HG03378 (cell line): ENCODE results near the gene CNEP1R1.

Experiments
- ATAC-seq: cut with Tn5 transposase; IDR thresholded peaks from one replicate; pipeline ENCODE4 v1.9.1; 2021; ENCODE audit warnings: mild to moderate bottlenecking, moderate library complexity; ENCODE audit not compliant: unreplicated experiment

Gene CNEP1R1

GRCh38 chr16:50015631-50016030 lies 9.4 kb upstream of the CNEP1R1 start:
- no peak for ATAC-seq

GRCh38 chr16:50017553-50017952 lies 7.5 kb upstream of the CNEP1R1 start:
- no peak for ATAC-seq

- ATAC-seq: no peak
Measured at GRCh38 chr16:50021544-50021943, 3.5 kb upstream of the CNEP1R1 start.

GRCh38 chr16:50023641-50024040 lies 1.4 kb upstream of the CNEP1R1 start:
- ATAC-seq: no peak

GRCh38 chr16:50024207-50024606 lies 818 bp upstream of the CNEP1R1 start:
- ATAC-seq: no peak

GRCh38 chr16:50025537-50025931 lies 509 bp downstream of the CNEP1R1 start:
- no peak for ATAC-seq

GRCh38 chr16:50027829-50028228 lies 2.8 kb downstream of the CNEP1R1 start:
- ATAC-seq: no peak

GRCh38 chr16:50035468-50035992 lies 10.5 kb downstream of the CNEP1R1 start:
- no peak for ATAC-seq

- no peak for ATAC-seq
Measured at GRCh38 chr16:50036426-50036825, 11.4 kb downstream of the CNEP1R1 start.

GRCh38 chr16:50037662-50038220 lies 12.7 kb downstream of the CNEP1R1 start:
- ATAC-seq: no peak

GRCh38 chr16:50038286-50038685 lies 13.3 kb downstream of the CNEP1R1 start:
- no peak for ATAC-seq

GRCh38 chr16:50038756-50039529 lies 13.9 kb downstream of the CNEP1R1 start:
- ATAC-seq: no peak

- no peak for ATAC-seq
Measured at GRCh38 chr16:50040018-50040417, 15.0 kb downstream of the CNEP1R1 start.

- ATAC-seq: no peak
Measured at GRCh38 chr16:50040710-50041109, 15.7 kb downstream of the CNEP1R1 start.

GRCh38 chr16:50043358-50043757 lies 18.3 kb downstream of the CNEP1R1 start:
- ATAC-seq: no peak

GRCh38 chr16:50045412-50045811 lies 20.4 kb downstream of the CNEP1R1 start:
- no peak for ATAC-seq

- ATAC-seq: no peak
Measured at GRCh38 chr16:50046853-50047252, 21.8 kb downstream of the CNEP1R1 start.

- ATAC-seq: no peak
Measured at GRCh38 chr16:50047864-50048263, 22.8 kb downstream of the CNEP1R1 start.

GRCh38 chr16:50050802-50051201 lies 25.8 kb downstream of the CNEP1R1 start:
- ATAC-seq: no peak

GRCh38 chr16:50056226-50056625 lies 31.2 kb downstream of the CNEP1R1 start:
- ATAC-seq: no peak

- ATAC-seq: no peak
Measured at GRCh38 chr16:50058091-50058771, 33.2 kb downstream of the CNEP1R1 start.

GRCh38 chr16:50059111-50059510 lies 34.1 kb downstream of the CNEP1R1 start:
- ATAC-seq: no peak
